CD14-positive monocyte (primary cell): ENCODE data around the gene ARMC6. TPM values are rescaled to one million over a fixed set of nuclear protein-coding genes. Genes with fewer than 3 reads are reported as not detected.
"Not testable (repeated sequence)": the region's sequence is repeated elsewhere in the genome, so short reads cannot be mapped to it uniquely, and the experiment has no call there.

Source experiments
- DNase-seq, 3 donors: peaks; one replicate each; pipeline ENCODE4 v3.0.0-alpha.2; 2011 to 2022
- H2AFZ ChIP-seq: 2 replicates; pipeline ENCODE4 v1.6.0; 2012; ENCODE audit warnings: mild to moderate bottlenecking, low read depth, low read length, inconsistent platforms; ENCODE audit not compliant: insufficient read depth, poor library complexity, severe bottlenecking
- H3K27ac ChIP-seq, 2 donors: 1 replicate in 1 of 2; 2 replicates in 1 of 2; pipeline ENCODE4 v1.5.1; 2012 to 2013; ENCODE audit warnings: low read length in 2 of 2, control low read depth in 1 of 2, inconsistent platforms in 1 of 2, low read depth in 1 of 2, mild to moderate bottlenecking in 1 of 2
- H3K27me3 ChIP-seq, 2 donors: one replicate each; pipeline versions ENCODE4 v1.6.0 to v1.6.1; 2011 to 2013; ENCODE audit warnings: low read length in 2 of 2; ENCODE audit not compliant: control insufficient read depth in 2 of 2, insufficient read depth in 2 of 2
- H3K36me3 ChIP-seq, 2 donors: replicated peaks in 1 of 2; 1 replicate in 1 of 2; 2 replicates in 1 of 2; pipeline versions ENCODE4 v1.5.1 to v1.6.1; 2012 to 2013; ENCODE audit warnings: low read length in 2 of 2, control low read depth in 1 of 2, inconsistent platforms in 1 of 2, mild to moderate bottlenecking in 1 of 2; ENCODE audit not compliant: insufficient read depth in 2 of 2, control insufficient read depth in 1 of 2
- H3K4me1 ChIP-seq, 2 donors: 1 replicate in 1 of 2; 2 replicates in 1 of 2; pipeline versions ENCODE4 v1.5.1 to v1.6.1; 2012 to 2013; ENCODE audit warnings: low read length in 2 of 2, control low read depth in 1 of 2, inconsistent platforms in 1 of 2, mild to moderate bottlenecking in 1 of 2, moderate library complexity in 1 of 2; ENCODE audit not compliant: insufficient read depth in 2 of 2, control insufficient read depth in 1 of 2
- H3K4me2 ChIP-seq: replicated peaks from 2 replicates; pipeline ENCODE3; 2012; ENCODE audit warnings: low read length, moderate library complexity, mild to moderate bottlenecking; ENCODE audit not compliant: poor library complexity, severe bottlenecking; ENCODE audit errors: extremely low read depth
- H3K4me3 ChIP-seq, 3 experiments: fragments of 200-600 bp in 1 of 3; sonication (generic) in 1 of 3; replicated peaks in 1 of 3; 1 replicate in 2 of 3; 2 replicates in 1 of 3; pipeline ENCODE4 v1.5.1; 2011 to 2013; ENCODE audit warnings: low read length in 3 of 3, mild to moderate bottlenecking in 3 of 3, control low read depth in 2 of 3, low read depth in 2 of 3, inconsistent platforms in 1 of 3, moderate library complexity in 1 of 3
- H3K79me2 ChIP-seq: 2 replicates; pipeline ENCODE4 v1.6.0; 2012; ENCODE audit warnings: mild to moderate bottlenecking, control low read depth, inconsistent platforms, low read length, moderate library complexity; ENCODE audit not compliant: insufficient read depth
- H3K9ac ChIP-seq: 2 replicates; pipeline ENCODE4 v1.6.0; 2017; ENCODE audit warnings: low read length, mild to moderate bottlenecking; ENCODE audit not compliant: insufficient read depth, poor library complexity, severe bottlenecking
- H3K9me3 ChIP-seq, 2 donors: replicated peaks in 1 of 2; 1 replicate in 1 of 2; 2 replicates in 1 of 2; pipeline versions ENCODE4 v1.5.1 to v1.6.1; 2012 to 2013; ENCODE audit warnings: low read length in 2 of 2, control low read depth in 1 of 2; ENCODE audit not compliant: control insufficient read depth in 1 of 2, insufficient read depth in 1 of 2
- H4K20me1 ChIP-seq: 2 replicates; pipeline ENCODE4 v1.6.0; 2012; ENCODE audit warnings: mild to moderate bottlenecking, low read length, control low read depth, moderate library complexity; ENCODE audit not compliant: insufficient read depth
- H3K27ac Mint-ChIP-seq, 7 donors: one replicate each; pipeline ENCODE4 v1.8.0; 2020; ENCODE audit warnings: mild to moderate bottlenecking in 7 of 7, mixed read lengths in 7 of 7, moderate library complexity in 6 of 7, inconsistent platforms in 2 of 7
- H3K27me3 Mint-ChIP-seq, 3 donors: one replicate each; pipeline ENCODE4 v1.8.0; 2021 to 2022; ENCODE audit warnings: low read depth in 3 of 3, mild to moderate bottlenecking in 3 of 3, mixed read lengths in 3 of 3, moderate library complexity in 3 of 3, inconsistent platforms in 1 of 3
- H3K36me3 Mint-ChIP-seq, 2 donors: one replicate each; pipeline ENCODE4 v1.8.0; 2020; ENCODE audit warnings: mixed read lengths in 2 of 2, inconsistent platforms in 1 of 2, mild to moderate bottlenecking in 1 of 2
- H3K4me1 Mint-ChIP-seq: one replicate; pipeline ENCODE4 v1.8.0; 2020; ENCODE audit warnings: mild to moderate bottlenecking, mixed read lengths
- H3K4me3 Mint-ChIP-seq, 2 donors: one replicate each; pipeline ENCODE4 v1.8.0; 2020; ENCODE audit warnings: mild to moderate bottlenecking in 2 of 2, mixed read lengths in 2 of 2, moderate library complexity in 1 of 2
- H3K9me3 Mint-ChIP-seq, 7 donors: one replicate each; pipeline ENCODE4 v1.8.0; 2020 to 2022; ENCODE audit warnings: mixed read lengths in 7 of 7, mild to moderate bottlenecking in 6 of 7, moderate library complexity in 6 of 7, inconsistent platforms in 2 of 7
- CTCF ChIP-seq: fragments of 200-600 bp; IDR thresholded peaks from one replicate; pipeline ENCODE4 v1.8.0; 2022; ENCODE audit warnings: antibody characterized with exemption, mild to moderate bottlenecking
- WGBS: methylation state at CpG from one replicate; pipeline ENCODE4 v1.1.5; 2013; ENCODE audit warnings: missing lambda C conversion rate; ENCODE audit not compliant: insufficient coverage; 5-methylcytosine and 5-hydroxymethylcytosine counted together
- intact Hi-C, 2 donors: fragments of 100-400 bp; cut with micrococcal nuclease; formaldehyde crosslinking; loops; one replicate each; pipeline versions ENCODE4 v1.15.0 to v1.15.1; 2023
- polyA plus RNA-seq, 3 donors: library from polyadenylated mRNA; depleted of rRNA in 1 of 3; unstranded in 2 of 3; stranded (reverse) in 1 of 3; fragments of 300-500 nt in 2 of 3; fragments of >200 nt in 1 of 3; fragmentation: Illumina TruSeq in 2 of 3; gene quantifications; 1 replicate in 2 of 3; 2 replicates in 1 of 3; pipeline ENCODE4 v1.2.3, GENCODE V29; 2012 to 2021

The ARMC6 gene
- polyA plus RNA-seq, 3 donors = 22.3 to 29.6 (median 26.1) TPM

- Histone ChIP-seq H3K79me2 (peaks cover 98% of the 10 kb centered on the region), H3K4me3 (no peak overlapping the region), H3K27me3 (no peaks in the 10 kb centered on the region), H3K4me2 (no peak overlapping the region), H3K9ac (no peak overlapping the region), H4K20me1 (peaks cover 39% of the 10 kb centered on the region), H2AFZ (no peak overlapping the region), H3K4me1 (no peaks in the 10 kb centered on the region), H3K9me3 (no peaks in the 10 kb centered on the region), H3K36me3 (peaks cover 69 to 88% of the 10 kb centered on the region in 2 donors), H3K27ac (no peak overlapping the region)
- no peak for DNase-seq
- H3K9me3 Mint-ChIP-seq = peaks cover 0 to 1% (median 0%) of the 10 kb centered on the region in 7 donors
- peaks cover 69 to 86% of the 10 kb centered on the region in 2 donors for H3K36me3 Mint-ChIP-seq
- H3K4me1 Mint-ChIP-seq = peaks cover 4% of the 10 kb centered on the region
- no peak for TF ChIP-seq CTCF
- intact Hi-C loops = no loop called here
- 100% methylated on average over 1 of the region's 3 CpGs for WGBS
- H3K27me3 Mint-ChIP-seq = no peaks in the 10 kb centered on the region
- no peak overlapping the region for H3K4me3 Mint-ChIP-seq
- no peak overlapping the region for H3K27ac Mint-ChIP-seq
These were observed 12.3 kb upstream of the ARMC6 start for GRCh38 chr19:19021115-19021514.

GRCh38 chr19:19022380-19022961 is 10.9 kb upstream of the ARMC6 start:
- peaks cover 4% of the 10 kb centered on the region for H3K4me1 Mint-ChIP-seq
- H3K4me3 Mint-ChIP-seq = no peak overlapping the region
- Histone ChIP-seq H3K9ac (no peak overlapping the region), H2AFZ (no peak overlapping the region), H3K4me3 (no peak overlapping the region), H3K27me3 (no peaks in the 10 kb centered on the region), H3K9me3 (no peaks in the 10 kb centered on the region), H3K36me3 (peaks cover 67 to 88% of the 10 kb centered on the region in 2 donors), H3K4me2 (no peak overlapping the region), H4K20me1 (peaks cover 46% of the 10 kb centered on the region), H3K27ac (no peak overlapping the region), H3K79me2 (peaks cover 98% of the 10 kb centered on the region), H3K4me1 (no peaks in the 10 kb centered on the region)
- H3K27me3 Mint-ChIP-seq = no peaks in the 10 kb centered on the region
- TF ChIP-seq CTCF = no peak
- intact Hi-C loops = no loop called here
- peaks cover 70 to 86% of the 10 kb centered on the region in 2 donors for H3K36me3 Mint-ChIP-seq
- no peak for DNase-seq
- 100% methylated on average over 1 of the region's 4 CpGs for WGBS
- peak overlapping the region in 3 of 7 donors; percentile 45 to 67 (median 59) for H3K27ac Mint-ChIP-seq
- peaks cover 0 to 1% (median 0%) of the 10 kb centered on the region in 7 donors for H3K9me3 Mint-ChIP-seq

- H3K4me2 ChIP-seq, H3K4me1 ChIP-seq, H2AFZ ChIP-seq, H3K4me1 Mint-ChIP-seq, H3K9me3 ChIP-seq, H3K27me3 Mint-ChIP-seq, H3K9me3 Mint-ChIP-seq, DNase-seq, H3K27ac ChIP-seq, H3K4me3 ChIP-seq, H3K27me3 ChIP-seq, H3K9ac ChIP-seq, intact Hi-C loops, H3K4me3 Mint-ChIP-seq: not testable (repeated sequence)
- Histone ChIP-seq H3K79me2 (peaks cover 99% of the 10 kb centered on the region), H3K36me3 (peaks cover 67 to 88% of the 10 kb centered on the region in 2 donors), H4K20me1 (peaks cover 53% of the 10 kb centered on the region)
- 100% methylated on average over 1 of the region's 1 CpG for WGBS
- peaks cover 72 to 86% of the 10 kb centered on the region in 2 donors for H3K36me3 Mint-ChIP-seq
- peak overlapping the region in 2 of 7 donors; percentile 10 to 57 for H3K27ac Mint-ChIP-seq
These were observed 10.0 kb upstream of the ARMC6 start for GRCh38 chr19:19023376-19023775.
